22Rv1 (cell line): ENCODE data around the gene CELA2B.
"Not testable (repeated sequence)": the region's sequence is repeated elsewhere in the genome, so short reads cannot be mapped to it uniquely, and the experiment has no call there.

Experiments used
- H3K27ac ChIP-seq: fragments of 450-650 bp; 2 replicates; pipeline ENCODE4 v1.5.1; 2017
- CTCF ChIP-seq: fragments of 450-650 bp; IDR thresholded peaks from 2 replicates; pipeline ENCODE4 v1.5.1; 2017; ENCODE audit warnings: mild to moderate bottlenecking
- ZFX ChIP-seq: fragments of 450-650 bp; IDR thresholded peaks from 2 replicates; pipeline ENCODE4 v1.6.1; 2017; ENCODE audit warnings: antibody characterized with exemption, borderline replicate concordance

Gene CELA2B

GRCh38 chr1:15519625-15520024, 43.7 kb downstream of the CELA2B start:
- no peak for TF ChIP-seq ZFX
- TF ChIP-seq CTCF = no peak
- H3K27ac ChIP-seq = no peak overlapping the region

- H3K27ac ChIP-seq = not testable (repeated sequence)
Observed at GRCh38 chr1:15521206-15521906, 45.5 kb downstream of the CELA2B start.

- H3K27ac ChIP-seq = no peak overlapping the region
- no peak for TF ChIP-seq ZFX
- TF ChIP-seq CTCF = no peak
Observed at GRCh38 chr1:15522551-15522950, 46.6 kb downstream of the CELA2B start.

GRCh38 chr1:15523104-15524020, 47.5 kb downstream of the CELA2B start:
- H3K27ac ChIP-seq = peak overlapping the region; percentile 94
- TF ChIP-seq ZFX = no peak
- TF ChIP-seq CTCF = no peak

- peak within 1 kb of the TSS; percentile 94 for H3K27ac ChIP-seq
- TF ChIP-seq ZFX (no peak), CTCF (no peak)
Observed at GRCh38 chr1:15524021-15524282, 48.0 kb downstream of the CELA2B start, which contains the start of gene CASP9. Gene CASP9 (minus strand): TSS chr1:15524215. CDS start chr1:15524200, 15 bp downstream.

- H3K27ac ChIP-seq = peak overlapping the region; percentile 94
- TF ChIP-seq ZFX (no peak), CTCF (no peak)
Observed at GRCh38 chr1:15524283-15525049, 48.6 kb downstream of the CELA2B start.
